ENCODE data around the gene TEAD4. TPM values are rescaled to one million over a fixed set of nuclear protein-coding genes. Genes with fewer than 3 reads are reported as not detected.

TEAD4 gene
- total RNA-seq, 1 donor from 2014 or later: 19.7 TPM

DNA sequence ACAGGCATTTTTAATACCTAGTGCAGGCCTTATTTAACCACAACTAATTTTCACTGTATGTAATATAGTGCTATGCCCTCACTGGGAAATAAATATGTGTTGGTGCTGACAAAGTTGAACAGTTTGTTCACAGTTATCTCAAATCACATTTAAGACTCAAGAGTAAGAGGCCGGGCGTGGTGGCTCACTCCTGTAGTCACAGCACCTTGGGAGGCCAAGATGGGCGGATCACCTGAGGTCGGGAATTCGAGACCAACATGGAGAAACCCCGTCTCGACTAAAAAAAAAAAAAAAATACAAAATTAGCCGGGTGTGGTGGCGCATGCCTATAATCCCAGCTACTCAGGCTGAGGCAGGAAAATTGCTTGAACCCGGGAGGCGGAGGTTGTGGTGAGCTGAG, 22.9 kb upstream of the TEAD4 start:
- peaks cover 31% of the 10 kb centered on the region for H3K36me3 Mint-ChIP-seq (ENCODE audit: insufficient read depth)
- H3K4me3 Mint-ChIP-seq (ENCODE audit: low read depth): no peak overlapping the region
- TF ChIP-seq, protein P1, sequence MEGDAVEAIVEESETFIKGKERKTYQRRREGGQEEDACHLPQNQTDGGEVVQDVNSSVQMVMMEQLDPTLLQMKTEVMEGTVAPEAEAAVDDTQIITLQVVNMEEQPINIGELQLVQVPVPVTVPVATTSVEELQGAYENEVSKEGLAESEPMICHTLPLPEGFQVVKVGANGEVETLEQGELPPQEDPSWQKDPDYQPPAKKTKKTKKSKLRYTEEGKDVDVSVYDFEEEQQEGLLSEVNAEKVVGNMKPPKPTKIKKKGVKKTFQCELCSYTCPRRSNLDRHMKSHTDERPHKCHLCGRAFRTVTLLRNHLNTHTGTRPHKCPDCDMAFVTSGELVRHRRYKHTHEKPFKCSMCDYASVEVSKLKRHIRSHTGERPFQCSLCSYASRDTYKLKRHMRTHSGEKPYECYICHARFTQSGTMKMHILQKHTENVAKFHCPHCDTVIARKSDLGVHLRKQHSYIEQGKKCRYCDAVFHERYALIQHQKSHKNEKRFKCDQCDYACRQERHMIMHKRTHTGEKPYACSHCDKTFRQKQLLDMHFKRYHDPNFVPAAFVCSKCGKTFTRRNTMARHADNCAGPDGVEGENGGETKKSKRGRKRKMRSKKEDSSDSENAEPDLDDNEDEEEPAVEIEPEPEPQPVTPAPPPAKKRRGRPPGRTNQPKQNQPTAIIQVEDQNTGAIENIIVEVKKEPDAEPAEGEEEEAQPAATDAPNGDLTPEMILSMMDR (IDR thresholded peaks at IDR 0.05; ENCODE audit: unreplicated experiment): no peak
- H3K4me1 Mint-ChIP-seq (ENCODE audit: low read depth): peaks cover 9% of the 10 kb centered on the region
- no peaks in the 10 kb centered on the region for H3K9me3 Mint-ChIP-seq (ENCODE audit: low read depth)
- no peak overlapping the region for H3K27ac Mint-ChIP-seq
- no peaks in the 10 kb centered on the region for H3K27me3 Mint-ChIP-seq
- DNase-seq (ENCODE audit: low spot score, unreplicated experiment): no peak

DNA sequence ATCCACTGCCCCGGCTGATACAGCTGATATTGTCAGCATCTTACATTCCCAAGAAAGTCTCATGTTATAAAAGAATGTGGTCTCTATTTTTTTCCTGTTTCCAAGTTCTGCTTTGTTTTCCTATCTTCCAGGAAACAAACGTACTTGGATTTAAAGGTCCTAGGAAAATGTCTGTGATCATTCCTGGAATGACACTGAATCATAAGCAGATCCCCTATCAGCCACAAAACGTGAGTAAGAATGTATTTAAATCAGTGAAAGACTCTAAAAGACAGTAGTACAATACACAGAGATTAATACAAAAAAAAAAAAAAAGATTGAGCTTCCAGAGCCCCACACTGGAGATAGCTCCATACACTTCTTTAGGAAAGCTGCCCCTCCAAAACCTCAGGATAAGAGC, 21.7 kb upstream of the TEAD4 start:
- H3K36me3 Mint-ChIP-seq (ENCODE audit: insufficient read depth): peaks cover 30% of the 10 kb centered on the region
- no peak overlapping the region for H3K4me3 Mint-ChIP-seq (ENCODE audit: low read depth)
- TF ChIP-seq, protein P1 (IDR thresholded peaks at IDR 0.05; ENCODE audit: unreplicated experiment): no peak
- H3K27me3 Mint-ChIP-seq: no peaks in the 10 kb centered on the region
- no peaks in the 10 kb centered on the region for H3K9me3 Mint-ChIP-seq (ENCODE audit: low read depth)
- H3K4me1 Mint-ChIP-seq (ENCODE audit: low read depth): peaks cover 13% of the 10 kb centered on the region
- no peak overlapping the region for H3K27ac Mint-ChIP-seq
- no peak for DNase-seq (ENCODE audit: low spot score, unreplicated experiment)

DNA sequence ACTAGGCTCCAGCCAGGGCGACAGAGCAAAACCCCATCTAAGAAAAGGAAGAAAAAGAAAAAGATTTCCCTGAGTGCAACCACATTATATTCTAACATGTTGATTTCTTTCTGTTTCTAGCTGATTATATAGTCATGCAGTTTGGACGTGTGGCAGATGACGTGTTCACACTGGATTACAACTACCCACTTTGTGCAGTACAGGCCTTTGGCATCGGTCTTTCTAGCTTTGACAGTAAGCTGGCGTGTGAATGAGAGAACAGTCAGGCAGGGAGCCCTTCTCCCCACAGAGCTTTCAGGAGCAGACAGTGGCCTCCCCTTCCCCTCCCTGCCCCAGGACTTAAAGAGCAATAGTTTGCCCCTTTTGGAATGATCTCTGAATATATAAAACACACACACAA, 20.0 kb upstream of the TEAD4 start:
- peaks cover 13% of the 10 kb centered on the region for H3K4me1 Mint-ChIP-seq (ENCODE audit: low read depth)
- H3K27me3 Mint-ChIP-seq: no peaks in the 10 kb centered on the region
- TF ChIP-seq, protein P1 (IDR thresholded peaks at IDR 0.05; ENCODE audit: unreplicated experiment): no peak
- H3K9me3 Mint-ChIP-seq (ENCODE audit: low read depth): no peaks in the 10 kb centered on the region
- no peak overlapping the region for H3K4me3 Mint-ChIP-seq (ENCODE audit: low read depth)
- peaks cover 23% of the 10 kb centered on the region for H3K36me3 Mint-ChIP-seq (ENCODE audit: insufficient read depth)
- DNase-seq (ENCODE audit: low spot score, unreplicated experiment): no peak
- H3K27ac Mint-ChIP-seq: no peak overlapping the region

DNA sequence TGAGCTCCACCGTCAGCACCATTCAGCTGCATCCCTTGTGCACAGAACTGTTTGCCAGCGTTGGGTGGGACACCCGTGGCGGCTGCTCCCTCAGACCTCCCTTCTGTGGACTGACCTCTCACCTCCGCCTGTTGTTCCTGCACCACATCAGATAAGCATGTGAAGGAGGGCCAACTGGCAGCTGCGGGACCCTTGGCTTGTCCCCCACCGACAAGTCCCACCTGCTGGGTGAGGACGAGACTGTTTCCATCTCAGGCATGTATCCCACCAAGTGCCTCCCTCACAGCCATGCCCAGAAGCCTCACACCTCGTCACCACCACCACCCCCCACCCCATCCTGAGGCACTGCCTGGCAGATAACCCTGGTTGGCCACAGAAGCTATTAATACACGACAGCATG, 18.6 kb upstream of the TEAD4 start:
- Mint-ChIP-seq H3K27me3 (peaks cover 4% of the 10 kb centered on the region), H3K4me1 (ENCODE audit: low read depth) (peaks cover 17% of the 10 kb centered on the region), H3K4me3 (ENCODE audit: low read depth) (no peak overlapping the region), H3K27ac (peak overlapping the region; percentile 73), H3K36me3 (ENCODE audit: insufficient read depth) (peaks cover 16% of the 10 kb centered on the region), H3K9me3 (ENCODE audit: low read depth) (no peaks in the 10 kb centered on the region)
- TF ChIP-seq, protein P1 (IDR thresholded peaks at IDR 0.05; ENCODE audit: unreplicated experiment): no peak
- DNase-seq (ENCODE audit: low spot score, unreplicated experiment): no peak

DNA sequence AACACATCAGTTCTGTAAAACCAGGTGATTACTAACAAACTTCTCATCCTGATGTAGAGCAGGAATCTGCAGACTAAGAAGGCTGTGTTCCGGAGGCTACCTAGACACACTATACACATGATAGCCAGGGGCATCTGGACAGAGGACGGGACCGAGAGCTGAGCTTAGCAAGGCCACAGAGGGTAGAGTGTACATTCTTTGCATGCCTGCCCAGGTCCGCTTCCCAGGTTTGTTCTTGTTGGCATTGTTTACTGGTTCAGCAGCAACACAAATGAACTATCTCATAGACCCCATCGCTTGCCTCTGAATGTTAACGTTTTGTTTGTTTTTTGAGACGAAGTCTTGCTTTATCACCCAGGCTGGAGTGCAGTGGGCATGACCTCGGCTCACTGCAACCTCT, 17.7 kb upstream of the TEAD4 start:
- no peak overlapping the region for H3K4me3 Mint-ChIP-seq (ENCODE audit: low read depth)
- TF ChIP-seq, protein P1 (IDR thresholded peaks at IDR 0.05; ENCODE audit: unreplicated experiment): no peak
- DNase-seq (ENCODE audit: low spot score, unreplicated experiment): no peak
- peak overlapping the region; percentile 70 for H3K27ac Mint-ChIP-seq
- peaks cover 16% of the 10 kb centered on the region for H3K36me3 Mint-ChIP-seq (ENCODE audit: insufficient read depth)
- no peaks in the 10 kb centered on the region for H3K9me3 Mint-ChIP-seq (ENCODE audit: low read depth)
- peaks cover 17% of the 10 kb centered on the region for H3K4me1 Mint-ChIP-seq (ENCODE audit: low read depth)
- H3K27me3 Mint-ChIP-seq: peaks cover 4% of the 10 kb centered on the region

All from progenitor cell of endocrine pancreas (in vitro differentiated cells).